Lower leg skin (tissue), 4 donors: ENCODE data around the gene PTBP1. TPM values are rescaled to one million over a fixed set of nuclear protein-coding genes. Genes with fewer than 3 reads are reported as not detected.
"Not testable (repeated sequence)": the region's sequence is repeated elsewhere in the genome, so short reads cannot be mapped to it uniquely, and the experiment has no call there.

Source experiments
- DNase-seq, 2 donors: peaks; one replicate each; pipeline ENCODE4 v3.0.0-alpha.2; 2019; ENCODE audit warnings: low spot score in 2 of 2
- H3K4me3 ChIP-seq: fragments of 200-600 bp; sonication (generic); 2 replicates; pipeline ENCODE4 v1.5.1; 2017; ENCODE audit warnings: mild to moderate bottlenecking, low read depth; ENCODE audit not compliant: poor library complexity, severe bottlenecking
- POLR2A ChIP-seq, 2 donors: fragments of 450-650 bp; IDR thresholded peaks; one replicate each; pipeline ENCODE4 v1.6.1; 2016 to 2017; ENCODE audit warnings: antibody characterized with exemption in 2 of 2, mild to moderate bottlenecking in 1 of 2, moderate library complexity in 1 of 2
- WGBS, 2 donors: methylation state at CpG; one replicate each; pipeline ENCODE4 v1.1.5; 2018; 5-methylcytosine and 5-hydroxymethylcytosine counted together
- intact Hi-C: fragments of 100-400 bp; cut with DNase I; formaldehyde crosslinking; loops from one replicate; pipeline ENCODE4 v1.15.0; 2023; ENCODE audit warnings: low total_unique reads
- total RNA-seq, 4 donors: library from RNA; depleted of rRNA; stranded (reverse); fragments of >200 nt; gene quantifications; one replicate each; pipeline ENCODE4 v1.1.0, GENCODE V29; 2016
- TF ChIP-seq, protein P1 (sequence below), 3 donors: fragments of 450-650 bp; IDR thresholded peaks; one replicate each; pipeline ENCODE4 v1.5.1; 2016; ENCODE audit warnings: antibody characterized with exemption in 3 of 3, mild to moderate bottlenecking in 3 of 3, moderate library complexity in 2 of 3

PTBP1 gene
- total RNA-seq, 4 donors from 2014 or later: 167 to 237 (median 205) TPM

DNA sequence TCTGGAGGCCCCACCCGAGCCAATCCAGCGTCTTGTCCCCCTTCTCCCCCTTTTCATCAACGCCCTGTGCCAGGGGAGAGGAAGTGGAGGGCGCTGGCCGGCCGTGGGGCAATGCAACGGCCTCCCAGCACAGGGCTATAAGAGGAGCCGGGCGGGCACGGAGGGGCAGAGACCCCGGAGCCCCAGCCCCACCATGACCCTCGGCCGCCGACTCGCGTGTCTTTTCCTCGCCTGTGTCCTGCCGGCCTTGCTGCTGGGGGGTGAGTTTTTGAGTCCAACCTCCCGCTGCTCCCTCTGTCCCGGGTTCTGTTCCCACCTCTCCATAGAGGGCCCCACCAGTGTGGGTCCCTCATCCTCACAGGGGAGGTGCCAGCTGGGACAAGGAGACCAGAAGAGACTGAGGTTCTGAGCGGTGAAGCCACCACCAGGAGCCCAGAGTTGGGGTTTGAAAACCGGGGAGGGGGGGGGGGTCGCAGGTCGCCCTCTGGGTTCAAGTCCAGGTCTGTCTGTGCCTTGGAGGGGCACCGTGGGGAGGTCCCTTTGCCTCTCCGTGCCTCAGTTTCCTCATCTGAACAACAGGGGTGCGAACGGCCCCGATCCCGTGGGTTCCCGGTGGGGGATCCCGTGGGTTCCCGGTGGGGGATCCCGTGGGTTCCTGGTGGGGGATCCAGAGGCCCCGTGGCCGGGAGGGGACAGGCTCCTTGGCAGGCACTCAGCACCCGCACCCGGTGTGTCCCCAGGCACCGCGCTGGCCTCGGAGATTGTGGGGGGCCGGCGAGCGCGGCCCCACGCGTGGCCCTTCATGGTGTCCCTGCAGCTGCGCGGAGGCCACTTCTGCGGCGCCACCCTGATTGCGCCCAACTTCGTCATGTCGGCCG lies 55.1 kb downstream of the PTBP1 start, which contains the start of gene ELANE:
ELANE (plus strand) TSS at position 168 of the 878 bp plus-strand sequence; CDS start at position 194, 26 bp downstream.
- DNase-seq: peak in 1 of 2 donors; percentile 85
- intact Hi-C loops: loop anchor here (10.0 kb wide), 1 partner anchor 132 kb away; the partner anchor contains the start of gene WDR18
- no peak within 1 kb of the TSS for H3K4me3 ChIP-seq

DNA sequence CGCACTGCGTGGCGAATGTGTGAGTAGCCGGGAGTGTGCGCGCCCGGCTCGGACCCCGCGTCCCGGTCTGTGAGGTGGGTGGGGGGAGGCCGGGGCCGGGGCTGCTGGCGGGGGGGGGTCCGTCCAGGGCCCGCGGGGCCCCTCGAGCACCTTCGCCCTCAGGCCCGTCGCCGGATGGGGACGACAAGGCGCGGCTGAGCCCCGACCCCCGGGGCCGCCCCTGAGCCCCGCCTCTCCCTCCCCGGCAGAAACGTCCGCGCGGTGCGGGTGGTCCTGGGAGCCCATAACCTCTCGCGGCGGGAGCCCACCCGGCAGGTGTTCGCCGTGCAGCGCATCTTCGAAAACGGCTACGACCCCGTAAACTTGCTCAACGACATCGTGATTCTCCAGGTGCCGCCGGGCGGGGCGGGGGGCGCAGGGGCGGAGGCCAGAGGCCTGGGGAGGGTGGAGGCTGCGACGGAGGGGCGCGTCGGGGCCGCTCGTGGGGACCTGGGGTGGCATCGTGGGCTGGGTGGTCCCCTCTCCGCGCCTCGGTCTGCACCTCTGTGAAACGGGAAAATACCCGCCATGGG lies 55.8 kb downstream of the PTBP1 start:
- no peak overlapping the region for H3K4me3 ChIP-seq
- no peak for TF ChIP-seq POLR2A (IDR thresholded peaks at IDR 0.05)
- TF ChIP-seq, protein P1, sequence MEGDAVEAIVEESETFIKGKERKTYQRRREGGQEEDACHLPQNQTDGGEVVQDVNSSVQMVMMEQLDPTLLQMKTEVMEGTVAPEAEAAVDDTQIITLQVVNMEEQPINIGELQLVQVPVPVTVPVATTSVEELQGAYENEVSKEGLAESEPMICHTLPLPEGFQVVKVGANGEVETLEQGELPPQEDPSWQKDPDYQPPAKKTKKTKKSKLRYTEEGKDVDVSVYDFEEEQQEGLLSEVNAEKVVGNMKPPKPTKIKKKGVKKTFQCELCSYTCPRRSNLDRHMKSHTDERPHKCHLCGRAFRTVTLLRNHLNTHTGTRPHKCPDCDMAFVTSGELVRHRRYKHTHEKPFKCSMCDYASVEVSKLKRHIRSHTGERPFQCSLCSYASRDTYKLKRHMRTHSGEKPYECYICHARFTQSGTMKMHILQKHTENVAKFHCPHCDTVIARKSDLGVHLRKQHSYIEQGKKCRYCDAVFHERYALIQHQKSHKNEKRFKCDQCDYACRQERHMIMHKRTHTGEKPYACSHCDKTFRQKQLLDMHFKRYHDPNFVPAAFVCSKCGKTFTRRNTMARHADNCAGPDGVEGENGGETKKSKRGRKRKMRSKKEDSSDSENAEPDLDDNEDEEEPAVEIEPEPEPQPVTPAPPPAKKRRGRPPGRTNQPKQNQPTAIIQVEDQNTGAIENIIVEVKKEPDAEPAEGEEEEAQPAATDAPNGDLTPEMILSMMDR (IDR thresholded peaks at IDR 0.05): no peak
- intact Hi-C loops: loop anchor here (10.0 kb wide), 1 partner anchor 132 kb away; the partner anchor contains the start of gene WDR18
- DNase-seq: no peak
- 30% methylated on average over 17 of the region's 67 CpGs; no CpG with 5 or more reads in 1 of the 2 donors for WGBS, 2 donors

More for the DNA sequence above, 55.1 kb downstream of the PTBP1 start, which contains the start of gene ELANE:
- WGBS, 2 donors: 57 to 61% methylated on average over 34 to 41 of the region's 55 CpGs
- no peak for TF ChIP-seq POLR2A (IDR thresholded peaks at IDR 0.05)
- TF ChIP-seq, protein P1 (IDR thresholded peaks at IDR 0.05): no peak

DNA sequence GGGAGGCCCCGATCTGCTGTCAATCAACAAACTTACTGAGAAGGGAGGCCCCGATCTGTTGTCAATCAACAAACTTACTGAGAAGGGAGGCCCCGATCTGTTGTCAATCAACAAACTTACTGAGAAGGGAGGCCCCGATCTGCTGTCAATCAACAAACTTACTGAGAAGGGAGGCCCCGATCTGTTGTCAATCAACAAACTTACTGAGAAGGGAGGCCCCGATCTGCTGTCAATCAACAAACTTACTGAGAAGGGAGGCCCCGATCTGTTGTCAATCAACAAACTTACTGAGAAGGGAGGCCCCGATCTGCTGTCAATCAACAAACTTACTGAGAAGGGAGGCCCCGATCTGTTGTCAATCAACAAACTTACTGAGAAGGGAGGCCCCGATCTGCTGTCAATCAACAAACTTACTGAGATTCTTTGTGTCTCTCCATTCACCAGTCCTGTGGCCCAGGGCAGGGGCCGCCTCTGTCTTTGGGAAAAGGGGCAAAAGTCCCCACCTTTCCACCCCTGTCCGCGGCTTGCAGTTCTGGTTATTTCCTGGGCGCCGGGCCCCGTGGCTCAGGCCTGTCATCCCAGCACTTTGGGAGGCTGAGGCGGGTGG lies 56.5 kb downstream of the PTBP1 start:
- H3K4me3 ChIP-seq, DNase-seq: not testable (repeated sequence)
- intact Hi-C loops: loop anchor here (10.0 kb wide), 1 partner anchor 131 kb away; the partner anchor contains the start of gene WDR18
- 76 to 82% methylated on average over 11 to 12 of the region's 17 CpGs for WGBS, 2 donors

DNA sequence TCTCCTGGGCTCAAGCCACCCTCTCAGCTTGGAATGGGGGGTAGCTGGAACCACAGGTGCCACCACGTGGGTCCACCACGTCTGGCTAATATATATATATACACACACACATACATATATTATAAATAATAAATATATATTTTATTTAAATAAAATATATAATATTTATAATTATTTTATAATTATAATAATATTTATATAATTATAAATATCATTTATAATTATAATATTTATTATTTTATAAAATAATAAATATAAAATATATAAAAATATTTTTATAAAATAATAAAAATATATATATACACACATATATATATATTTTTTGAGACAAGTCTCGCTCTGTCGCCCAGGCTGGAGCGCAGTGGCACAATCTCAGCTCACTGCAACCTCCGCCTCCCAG lies 57.3 kb downstream of the PTBP1 start:
- DNase-seq: no peak
- no peak overlapping the region for H3K4me3 ChIP-seq
- no peak for TF ChIP-seq POLR2A (IDR thresholded peaks at IDR 0.05)
- TF ChIP-seq, protein P1 (IDR thresholded peaks at IDR 0.05): no peak
- WGBS, 2 donors: 77 to 78% methylated on average over 6 of the region's 6 CpGs
- intact Hi-C loops: loop anchor here (10.0 kb wide), 1 partner anchor 130 kb away; the partner anchor contains the start of gene WDR18

DNA sequence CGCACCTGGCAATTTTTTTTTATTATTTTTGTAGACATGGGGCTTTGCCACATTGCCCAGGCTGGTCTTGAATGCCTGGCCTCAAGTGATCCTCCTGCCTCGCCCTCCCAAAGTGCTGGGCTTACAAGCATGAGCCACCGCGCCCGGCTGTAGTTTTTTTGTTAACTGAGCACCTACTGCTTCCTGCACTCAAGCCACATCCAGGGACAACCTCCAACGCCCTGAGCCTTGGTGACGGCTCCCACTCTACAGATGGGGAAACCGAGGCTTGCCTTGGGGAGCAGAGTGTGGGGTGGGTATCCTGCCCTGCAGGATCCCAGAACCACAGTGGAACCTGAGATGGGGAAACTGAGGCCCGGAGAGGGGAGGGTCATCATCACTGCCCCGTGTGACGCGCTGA lies 57.9 kb downstream of the PTBP1 start:
- intact Hi-C loops: loop anchor here (10.0 kb wide), 1 partner anchor 130 kb away; the partner anchor contains the start of gene WDR18
- no peak overlapping the region for H3K4me3 ChIP-seq
- TF ChIP-seq, protein P1 (IDR thresholded peaks at IDR 0.05): no peak
- no peak for TF ChIP-seq POLR2A (IDR thresholded peaks at IDR 0.05)
- 88% methylated on average over 9 to 12 of the region's 12 CpGs for WGBS, 2 donors
- no peak for DNase-seq
